A549 treated with ZK216348 at 1 μM for 4 hours (cell line): Measurements from ENCODE around the gene MKKS. TPM values are rescaled to one million over a fixed set of nuclear protein-coding genes. Genes with fewer than 3 reads are reported as not detected.

Experiments
- total RNA-seq: library from RNA; stranded (reverse); fragments of 200-300 nt; extraction: Qiagen RNA extraction; gene quantifications from 5 replicates; pipeline ENCODE4 v1.2.3, GENCODE V29; 2022; ENCODE audit warnings: low read depth

Gene MKKS
- total RNA-seq: 16.0 to 21.3 TPM (median 19.8 TPM) in 5 replicates

DNA sequence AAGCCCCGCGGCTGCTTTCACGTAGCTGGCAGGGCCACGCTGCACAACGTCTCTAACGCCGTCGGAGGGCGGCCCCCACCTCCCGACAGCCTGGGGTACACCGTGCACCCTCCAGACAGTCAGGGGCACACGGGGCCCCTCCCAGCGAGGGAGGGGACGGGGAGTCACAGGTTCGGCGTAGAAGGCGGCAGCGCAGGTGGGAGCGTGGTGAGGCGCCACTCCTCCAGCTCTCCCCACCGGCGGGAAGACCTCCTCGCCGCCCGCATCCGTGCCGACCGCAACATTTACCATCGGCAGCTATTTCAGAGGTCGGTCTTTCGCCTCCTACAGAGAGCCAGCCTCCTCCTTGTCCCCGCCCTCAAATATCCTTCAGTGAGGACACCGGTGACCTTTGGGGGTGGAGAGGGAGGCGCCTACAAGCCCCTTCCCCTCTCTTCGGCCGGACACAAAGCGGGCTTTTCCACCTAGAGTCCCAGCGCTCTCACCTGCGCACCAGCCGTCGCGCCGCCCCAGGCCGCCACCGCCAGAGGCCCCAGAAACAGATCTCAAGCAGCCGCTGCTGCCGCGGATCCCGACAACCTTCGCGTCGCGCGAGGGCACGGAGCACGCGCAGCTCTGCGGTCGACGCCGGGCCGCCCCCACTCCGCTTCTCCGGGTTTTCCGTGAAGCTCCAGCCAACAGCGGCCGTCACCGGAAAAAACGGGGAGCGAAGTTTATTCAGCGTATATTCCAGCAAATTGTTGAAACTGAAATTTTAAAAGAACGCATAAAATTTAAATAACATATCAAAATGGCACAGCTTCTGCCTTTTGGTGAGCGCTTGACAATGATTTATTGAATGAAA is at the start of gene MKKS:
Gene MKKS, minus strand, starts transcription at position 600 of the 844 bp plus-strand sequence. CDS start 20,708 bp downstream, outside the sequence.

DNA sequence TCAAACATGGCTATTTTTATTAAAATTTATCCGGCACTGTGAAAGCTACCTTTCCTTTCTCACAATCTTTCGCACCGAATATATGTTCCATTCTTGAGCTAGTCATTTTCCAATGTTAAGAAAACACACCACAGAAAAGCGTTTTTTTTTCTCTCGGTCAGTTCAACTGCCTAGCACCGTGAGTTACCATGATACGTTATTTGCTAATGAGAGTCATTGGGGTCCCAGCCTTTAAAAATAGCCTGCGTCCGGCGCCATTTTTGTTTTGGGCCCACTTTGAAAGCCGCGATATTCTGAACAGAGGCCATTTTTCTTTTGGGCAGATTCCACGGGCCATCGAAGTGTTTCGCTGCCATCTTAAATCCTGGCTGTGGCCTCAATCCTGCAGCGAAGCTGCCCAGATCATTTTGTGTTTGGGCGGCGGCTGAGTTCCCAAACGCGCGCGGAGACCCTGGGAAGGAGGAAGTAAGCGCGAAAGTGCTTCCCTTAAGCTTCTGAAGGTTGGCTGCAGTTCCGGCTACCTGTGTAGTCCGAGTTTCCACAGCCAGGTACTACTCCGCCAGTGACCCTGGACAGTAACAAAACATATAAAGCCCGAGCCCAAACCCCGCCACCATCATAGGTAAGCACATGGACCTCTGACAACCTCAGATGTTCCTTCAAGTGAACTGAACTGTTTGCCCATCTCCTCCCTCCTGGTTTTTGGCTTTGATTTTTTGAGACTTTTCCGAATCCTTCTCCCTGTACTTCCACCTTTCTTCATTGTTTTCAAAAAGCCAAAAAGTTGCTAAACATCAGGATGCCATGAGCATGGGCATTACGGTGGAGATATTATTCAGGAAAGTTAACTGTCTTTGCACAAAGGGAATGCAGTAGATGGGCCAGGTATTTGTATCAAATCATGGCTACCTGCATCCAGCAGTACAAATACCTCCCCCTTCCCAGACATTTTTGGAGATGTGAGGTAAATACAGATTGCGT is 1.1 kb upstream of the MKKS start, which contains the start of gene SLX4IP:
Gene SLX4IP, plus strand, starts transcription at position 474 of the 981 bp plus-strand sequence. CDS start 22,900 bp downstream, outside the sequence.

Other genes with a start within 250 kb of the MKKS start
- 11.5 to 20.3 TPM (median 15.3 TPM) in 5 replicates for gene SNAP25, start 215.4 kb downstream of the MKKS start, total RNA-seq
- 1.9 to 3.5 TPM (median 2.8 TPM) in 5 replicates for gene SLX4IP, start 1.1 kb upstream of the MKKS start, total RNA-seq
- 29.6 to 43.4 TPM (median 41.1 TPM) in 5 replicates for gene JAG1, start 239.8 kb upstream of the MKKS start, total RNA-seq